CD4-positive, alpha-beta T cell (primary cell): ENCODE results near the gene SLC39A6. TPM values are rescaled to one million over a fixed set of nuclear protein-coding genes. Genes with fewer than 3 reads are reported as not detected.

Experiments used
- ATAC-seq: fragments of 200-7000 bp; cut with Tn5 transposase; one replicate; pipeline ENCODE4 v1.10.0; 2022; ENCODE audit warnings: mild to moderate bottlenecking; ENCODE audit not compliant: poor library complexity
- CTCF ChIA-PET: fragments of 350-600 bp; sonication (Branson Sonifier 250); formaldehyde crosslinking; loops from one replicate; lab custom pipeline; 2021; ENCODE audit warnings: antibody characterized with exemption, inconsistent platforms; lab: Charles Lee
- POLR2A ChIA-PET: fragments of 350-600 bp; sonication (Branson Sonifier 250); formaldehyde crosslinking; loops from one replicate; lab custom pipeline; 2021; ENCODE audit warnings: antibody characterized with exemption, inconsistent platforms; lab: Charles Lee
- DNase-seq, 14 experiments: peaks; one replicate each; pipeline ENCODE4 v3.0.0-alpha.2; 2013 to 2020; ENCODE audit warnings: mixed read lengths in 2 of 14
- H3K27ac ChIP-seq, 2 donors: one replicate each; pipeline versions ENCODE4 v1.5.1 to v1.7.0; 2013; ENCODE audit warnings: low read length in 2 of 2, low read depth in 1 of 2, mild to moderate bottlenecking in 1 of 2
- H3K27me3 ChIP-seq, 2 experiments: 1 replicate in 1 of 2; 2 replicates in 1 of 2; pipeline versions ENCODE4 v1.6.1 to v1.7.0; 2013; ENCODE audit warnings: low read length in 2 of 2, control low read depth in 1 of 2, mild to moderate bottlenecking in 1 of 2, moderate library complexity in 1 of 2; ENCODE audit not compliant: insufficient read depth in 2 of 2, control insufficient read depth in 1 of 2
- H3K36me3 ChIP-seq: one replicate; pipeline ENCODE4 v1.6.1; 2013; ENCODE audit warnings: low read length, control low read depth; ENCODE audit not compliant: insufficient read depth
- H3K4me1 ChIP-seq: one replicate; pipeline ENCODE4 v1.6.1; 2013; ENCODE audit warnings: low read length, control low read depth; ENCODE audit not compliant: insufficient read depth
- H3K4me3 ChIP-seq: one replicate; pipeline ENCODE4 v1.5.1; 2013; ENCODE audit warnings: mild to moderate bottlenecking, low read length, moderate library complexity
- H3K9me3 ChIP-seq, 2 experiments: 1 replicate in 1 of 2; 2 replicates in 1 of 2; pipeline versions ENCODE4 v1.6.1 to v1.7.0; 2013; ENCODE audit warnings: low read length in 2 of 2, mild to moderate bottlenecking in 2 of 2, control low read depth in 1 of 2, moderate library complexity in 1 of 2; ENCODE audit not compliant: control insufficient read depth in 1 of 2, insufficient read depth in 1 of 2
- H3K27ac Mint-ChIP-seq: one replicate; pipeline ENCODE4 v1.8.0; 2020; ENCODE audit warnings: mixed read lengths
- H3K27me3 Mint-ChIP-seq: one replicate; pipeline ENCODE4 v1.8.0; 2021; ENCODE audit warnings: mixed read lengths
- H3K36me3 Mint-ChIP-seq: one replicate; pipeline ENCODE4 v1.8.0; 2021; ENCODE audit warnings: low read depth, mixed read lengths
- H3K4me1 Mint-ChIP-seq: one replicate; pipeline ENCODE4 v1.8.0; 2021; ENCODE audit warnings: low read depth, mixed read lengths
- H3K4me3 Mint-ChIP-seq: one replicate; pipeline ENCODE4 v1.8.0; 2020; ENCODE audit warnings: mild to moderate bottlenecking, mixed read lengths
- H3K9me3 Mint-ChIP-seq: one replicate; pipeline ENCODE4 v1.8.0; 2020; ENCODE audit warnings: mixed read lengths
- intact Hi-C, 2 experiments: fragments of 100-400 bp; cut with DNase I in 1 of 2; cut with micrococcal nuclease in 1 of 2; formaldehyde crosslinking; loops; one replicate each; pipeline versions ENCODE4 v1.15.1 to v1.9.0; 2023 to 2025; cut with DNase I, micrococcal nuclease
- total RNA-seq, 174 experiments: library from RNA in 2 of 174; stranded (reverse) in 2 of 174; gene quantifications; one replicate each; pipeline ENCODE4 v1.2.3 and lab custom pipeline; 2021 to 2026
- TF ChIP-seq, protein P1 (sequence below): fragments of 200-600 bp; IDR thresholded peaks from one replicate; pipeline ENCODE4 v1.8.0; 2022; ENCODE audit warnings: antibody characterized with exemption, mild to moderate bottlenecking

SLC39A6 gene
- total RNA-seq, 2 experiments from 2014 or later, result 10.6 to 11.0 TPM

GRCh38 chr18:36101943-36102342 is 27.2 kb downstream of the SLC39A6 start:
- POLR2A ChIA-PET, result no interaction called here
- H3K4me1 ChIP-seq, result no peaks in the 10 kb centered on the region

GRCh38 chr18:36099311-36099710 is 29.8 kb downstream of the SLC39A6 start:
- H3K9me3 ChIP-seq, result no peaks in the 10 kb centered on the region
- H3K4me3 ChIP-seq, result no peak overlapping the region
- no peaks in the 10 kb centered on the region for H3K4me1 ChIP-seq
- ATAC-seq, result no peak
- POLR2A ChIA-PET, result interaction anchor here (1.1 to 1.5 kb wide), 2 partner anchors 29 to 31 kb away, joined by 3 read pairs; partner anchors contain the start of genes ELP2 and SLC39A6
- H3K9me3 Mint-ChIP-seq, result no peaks in the 10 kb centered on the region
- no peaks in the 10 kb centered on the region for H3K4me1 Mint-ChIP-seq
- TF ChIP-seq, protein P1, sequence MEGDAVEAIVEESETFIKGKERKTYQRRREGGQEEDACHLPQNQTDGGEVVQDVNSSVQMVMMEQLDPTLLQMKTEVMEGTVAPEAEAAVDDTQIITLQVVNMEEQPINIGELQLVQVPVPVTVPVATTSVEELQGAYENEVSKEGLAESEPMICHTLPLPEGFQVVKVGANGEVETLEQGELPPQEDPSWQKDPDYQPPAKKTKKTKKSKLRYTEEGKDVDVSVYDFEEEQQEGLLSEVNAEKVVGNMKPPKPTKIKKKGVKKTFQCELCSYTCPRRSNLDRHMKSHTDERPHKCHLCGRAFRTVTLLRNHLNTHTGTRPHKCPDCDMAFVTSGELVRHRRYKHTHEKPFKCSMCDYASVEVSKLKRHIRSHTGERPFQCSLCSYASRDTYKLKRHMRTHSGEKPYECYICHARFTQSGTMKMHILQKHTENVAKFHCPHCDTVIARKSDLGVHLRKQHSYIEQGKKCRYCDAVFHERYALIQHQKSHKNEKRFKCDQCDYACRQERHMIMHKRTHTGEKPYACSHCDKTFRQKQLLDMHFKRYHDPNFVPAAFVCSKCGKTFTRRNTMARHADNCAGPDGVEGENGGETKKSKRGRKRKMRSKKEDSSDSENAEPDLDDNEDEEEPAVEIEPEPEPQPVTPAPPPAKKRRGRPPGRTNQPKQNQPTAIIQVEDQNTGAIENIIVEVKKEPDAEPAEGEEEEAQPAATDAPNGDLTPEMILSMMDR, result no peak
- H3K36me3 Mint-ChIP-seq, result no peaks in the 10 kb centered on the region
- H3K27ac ChIP-seq, result no peak overlapping the region
- no peak for DNase-seq
- H3K27me3 Mint-ChIP-seq, result no peaks in the 10 kb centered on the region
- H3K27ac Mint-ChIP-seq, result no peak overlapping the region
- no peak overlapping the region for H3K4me3 Mint-ChIP-seq
- CTCF ChIA-PET, result interaction anchor here (0.6 to 1.0 kb wide), 3 partner anchors 10 to 78 kb away, joined by 3 read pairs; no protein-coding TSS in a partner anchor
- no peaks in the 10 kb centered on the region for H3K27me3 ChIP-seq
- H3K36me3 ChIP-seq, result no peaks in the 10 kb centered on the region
- intact Hi-C loops, result loop anchor here (5.0 to 10.0 kb wide), 3 partner anchors 82 to 708 kb away; no protein-coding TSS in a partner anchor

More at GRCh38 chr18:36101943-36102342, 27.2 kb downstream of the SLC39A6 start:
- TF ChIP-seq, protein P1, result no peak
- Mint-ChIP-seq H3K27ac (no peak overlapping the region), H3K4me1 (no peaks in the 10 kb centered on the region), H3K4me3 (no peak overlapping the region), H3K27me3 (no peaks in the 10 kb centered on the region), H3K9me3 (no peaks in the 10 kb centered on the region), H3K36me3 (no peaks in the 10 kb centered on the region)
- intact Hi-C loops, result no loop called here
- DNase-seq, result no peak
- no peak overlapping the region for H3K27ac ChIP-seq
- no peaks in the 10 kb centered on the region for H3K27me3 ChIP-seq
- H3K9me3 ChIP-seq, result no peaks in the 10 kb centered on the region
- no peak for ATAC-seq
- no peak overlapping the region for H3K4me3 ChIP-seq
- CTCF ChIA-PET, result no interaction called here
- H3K36me3 ChIP-seq, result no peaks in the 10 kb centered on the region

DNA sequence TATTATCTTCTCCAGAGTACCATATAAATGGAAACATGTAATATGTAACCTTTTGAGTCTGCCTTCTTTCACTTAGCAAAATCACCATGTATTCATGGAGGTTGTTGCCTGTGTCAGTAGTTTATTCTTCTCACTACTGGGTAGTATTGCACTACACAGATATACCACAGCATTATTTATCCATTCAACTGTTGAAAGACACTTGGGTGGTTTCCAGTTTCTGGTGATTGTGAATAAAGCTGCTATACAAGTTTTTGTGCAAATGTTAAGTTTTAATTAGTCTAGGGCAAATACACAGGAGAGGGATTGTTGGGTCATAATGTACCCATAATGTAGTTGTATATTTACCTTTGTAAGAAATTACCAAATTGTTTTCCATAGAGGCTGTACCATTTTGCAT is 32.2 kb downstream of the SLC39A6 start:
- POLR2A ChIA-PET, result no interaction called here
- no peaks in the 10 kb centered on the region for H3K9me3 Mint-ChIP-seq
- H3K4me1 Mint-ChIP-seq, result no peaks in the 10 kb centered on the region
- Histone ChIP-seq H3K9me3 (no peaks in the 10 kb centered on the region), H3K36me3 (no peaks in the 10 kb centered on the region), H3K27me3 (no peaks in the 10 kb centered on the region), H3K4me1 (no peaks in the 10 kb centered on the region), H3K27ac (no peak overlapping the region), H3K4me3 (no peak overlapping the region)
- ATAC-seq (no peak), DNase-seq (no peak)
- no peak overlapping the region for H3K27ac Mint-ChIP-seq
- H3K4me3 Mint-ChIP-seq, result no peak overlapping the region
- TF ChIP-seq, protein P1, result no peak
- intact Hi-C loops, result loop anchor here (1.0 to 10.0 kb wide), 5 partner anchors 80 to 710 kb away; no protein-coding TSS in a partner anchor
- H3K27me3 Mint-ChIP-seq, result no peaks in the 10 kb centered on the region
- CTCF ChIA-PET, result interaction anchor here (1.7 kb wide), 1 partner anchor 182 kb away, joined by 4 read pairs; no protein-coding TSS in a partner anchor
- H3K36me3 Mint-ChIP-seq, result no peaks in the 10 kb centered on the region
